H1 (cell line): ENCODE measurements around the gene DIDO1.

Experiments
- CBX8 ChIP-seq: fragments of 300-800, 300-1000 bp; sonication (generic); IDR thresholded peaks from 2 replicates; pipeline ENCODE4 v1.7.1; 2016; ENCODE audit warnings: low read depth, low read length, borderline replicate concordance
- RXRA ChIP-seq: IDR thresholded peaks from 2 replicates; pipeline ENCODE4 v1.6.1; 2011; ENCODE audit warnings: low read depth, mild to moderate bottlenecking, low read length, moderate library complexity; ENCODE audit not compliant: insufficient read depth
- TF ChIP-seq, protein P1 (sequence below), 3 experiments: IDR thresholded peaks; 1 replicate in 2 of 3; 2 replicates in 1 of 3; pipeline versions ENCODE4 v1.5.1 to v1.6.1; 2011; ENCODE audit warnings: low read length in 3 of 3, mild to moderate bottlenecking in 3 of 3, inconsistent platforms in 2 of 3, low read depth in 1 of 3, moderate library complexity in 1 of 3; ENCODE audit not compliant: insufficient read depth in 1 of 3; ENCODE audit errors: control extremely low read depth in 1 of 3

DNA sequence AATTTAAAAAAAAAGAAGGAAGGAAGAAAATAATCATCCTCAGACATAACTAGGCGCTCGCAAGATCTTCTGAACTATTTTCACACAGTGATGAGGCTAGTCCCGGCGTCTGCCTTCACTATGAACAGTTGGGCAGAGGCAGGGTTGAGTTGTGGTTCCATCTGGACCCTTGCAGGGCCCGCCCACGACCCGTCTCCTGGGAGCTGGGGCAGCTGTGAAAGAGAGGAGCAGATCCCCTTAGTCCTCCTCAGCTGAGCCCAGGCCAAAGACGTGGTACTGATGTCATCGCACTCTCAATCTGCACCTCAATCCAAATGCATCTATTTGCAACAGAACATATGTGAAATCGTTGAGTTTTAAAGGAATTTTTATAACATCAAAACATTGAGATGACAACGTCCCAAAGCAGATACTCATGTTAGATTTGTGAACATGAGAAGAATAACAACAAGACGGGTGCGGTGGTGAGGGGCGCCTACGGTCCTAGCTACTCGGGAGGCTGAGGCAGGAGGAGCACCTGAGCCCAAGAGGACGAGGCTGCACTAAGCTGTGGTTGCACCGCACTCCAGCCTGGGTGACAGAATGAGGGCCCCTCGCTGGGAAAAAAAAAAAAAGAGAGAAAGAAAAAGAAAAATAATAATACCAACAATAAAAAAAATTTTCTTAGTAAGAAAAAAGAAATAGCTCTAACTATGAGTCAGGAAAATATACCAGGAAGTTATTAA lies 80.0 kb downstream of the DIDO1 start:
- TF ChIP-seq RXRA: no peak
- TF ChIP-seq, protein P1, sequence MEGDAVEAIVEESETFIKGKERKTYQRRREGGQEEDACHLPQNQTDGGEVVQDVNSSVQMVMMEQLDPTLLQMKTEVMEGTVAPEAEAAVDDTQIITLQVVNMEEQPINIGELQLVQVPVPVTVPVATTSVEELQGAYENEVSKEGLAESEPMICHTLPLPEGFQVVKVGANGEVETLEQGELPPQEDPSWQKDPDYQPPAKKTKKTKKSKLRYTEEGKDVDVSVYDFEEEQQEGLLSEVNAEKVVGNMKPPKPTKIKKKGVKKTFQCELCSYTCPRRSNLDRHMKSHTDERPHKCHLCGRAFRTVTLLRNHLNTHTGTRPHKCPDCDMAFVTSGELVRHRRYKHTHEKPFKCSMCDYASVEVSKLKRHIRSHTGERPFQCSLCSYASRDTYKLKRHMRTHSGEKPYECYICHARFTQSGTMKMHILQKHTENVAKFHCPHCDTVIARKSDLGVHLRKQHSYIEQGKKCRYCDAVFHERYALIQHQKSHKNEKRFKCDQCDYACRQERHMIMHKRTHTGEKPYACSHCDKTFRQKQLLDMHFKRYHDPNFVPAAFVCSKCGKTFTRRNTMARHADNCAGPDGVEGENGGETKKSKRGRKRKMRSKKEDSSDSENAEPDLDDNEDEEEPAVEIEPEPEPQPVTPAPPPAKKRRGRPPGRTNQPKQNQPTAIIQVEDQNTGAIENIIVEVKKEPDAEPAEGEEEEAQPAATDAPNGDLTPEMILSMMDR (IDR thresholded peaks at IDR 0.05; ENCODE audit: control extremely low read depth in 1 of 3, insufficient read depth in 1 of 3, low read depth in 1 of 3, low read length in 3 of 3): no peak
- TF ChIP-seq CBX8: no peak
